Measurements from ENCODE around the gene FAAP100. TPM values are rescaled to one million over a fixed set of nuclear protein-coding genes. Genes with fewer than 3 reads are reported as not detected.

Gene FAAP100
- total and polyA plus RNA-seq, 2 donors (not counting 1 experiment from before 2014, with no cell fraction given) = 62.0 to 72.7 TPM

DNA sequence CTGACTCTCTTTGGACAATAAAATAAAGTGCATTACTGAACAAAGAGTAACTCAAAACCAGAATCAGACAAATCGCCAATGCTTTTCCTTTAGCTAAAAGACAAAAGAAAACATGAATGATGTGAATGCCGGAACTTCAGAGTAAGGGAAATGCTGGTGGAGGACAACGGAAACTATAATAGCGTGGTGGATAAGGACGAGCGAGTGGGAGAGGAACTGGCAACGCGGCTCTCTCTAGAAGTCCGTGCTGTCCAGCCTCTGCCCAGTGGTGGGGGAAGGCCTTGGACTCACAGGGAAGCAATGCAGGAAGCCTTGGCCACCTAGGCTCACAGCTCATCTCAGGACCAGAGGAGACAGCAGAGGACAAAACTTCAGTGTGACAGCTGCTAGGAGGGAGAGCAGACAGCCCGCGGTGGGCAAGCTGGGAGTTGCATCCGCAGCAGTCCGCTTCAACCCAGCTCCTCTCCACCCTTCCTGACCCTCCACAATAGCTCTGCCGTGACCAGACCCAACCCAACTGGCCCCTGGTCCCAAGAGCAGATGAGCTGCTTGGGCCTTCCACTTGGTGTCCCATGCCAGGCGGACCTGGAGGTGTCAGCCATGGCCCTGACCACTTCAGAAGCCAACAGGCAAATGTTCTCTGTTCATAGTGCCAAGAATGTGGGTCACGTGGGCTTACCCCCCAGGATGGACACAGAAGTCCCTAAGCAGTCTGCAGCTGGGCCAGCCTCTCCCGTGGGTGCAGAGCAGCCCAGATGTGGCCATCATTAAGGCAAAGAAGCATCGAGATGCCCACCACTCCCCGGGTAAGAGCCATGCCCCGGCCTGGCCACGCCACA, 5.3 kb upstream of the FAAP100 start:
- H3K79me2 ChIP-seq (ENCODE audit: control insufficient read depth, insufficient read depth, low read length) = peaks cover 26% of the 10 kb centered on the region
- no peak overlapping the region for H3K4me2 ChIP-seq (replicated peaks; ENCODE audit: low read depth, low read length, poor library complexity, severe bottlenecking)
- H2AFZ ChIP-seq (ENCODE audit: insufficient read depth, low read depth, low read length, poor library complexity, severe bottlenecking) = no peak overlapping the region
- H3K27ac ChIP-seq (ENCODE audit: low read length in 2 of 2) = no peak overlapping the region
- DNase-seq (no peak), ATAC-seq (ENCODE audit: low read depth) (no peak)
- H3K9me3 ChIP-seq (ENCODE audit: control extremely low read depth in 1 of 3, control insufficient read depth in 2 of 3, insufficient read depth in 1 of 3, low read length in 2 of 3) = no peaks in the 10 kb centered on the region
- ChIA-PET CTCF (interaction anchor here (1.6 to 1.8 kb wide), 2 partner anchors 20 to 39 kb away, joined by 4 to 5 read pairs; no protein-coding TSS in a partner anchor), POLR2A (interaction anchor here (0.6 to 1.4 kb wide), 2 partner anchors 41 to 297 kb away, joined by 3 to 6 read pairs; no protein-coding TSS in a partner anchor)
- H3K36me3 ChIP-seq (replicated peaks in 1 of 2; ENCODE audit: control extremely low read depth in 1 of 2, control insufficient read depth in 1 of 2, extremely low read depth in 1 of 2, insufficient read depth in 2 of 2, low read length in 1 of 2) = peaks cover 0 to 31% of the 10 kb centered on the region in 2 experiments
- peaks cover 37 to 49% of the 10 kb centered on the region in 2 donors for H3K4me1 ChIP-seq (ENCODE audit: control insufficient read depth in 2 of 2, insufficient read depth in 2 of 2, low read length in 2 of 2)
- Mint-ChIP-seq H3K9me3 (ENCODE audit: insufficient read depth) (no peaks in the 10 kb centered on the region), H3K4me1 (peaks cover 42% of the 10 kb centered on the region), H3K4me3 (peak overlapping the region; percentile 10), H3K27ac (no peak overlapping the region), H3K27me3 (no peaks in the 10 kb centered on the region)
- H3K4me3 ChIP-seq (ENCODE audit: control extremely low read depth in 1 of 5, extremely low read depth in 1 of 5, insufficient read depth in 1 of 5, low read depth in 2 of 5, low read length in 4 of 5) = no peak overlapping the region
- no peak overlapping the region for H3K9ac ChIP-seq (ENCODE audit: low read length)
- TF ChIP-seq, protein P1, sequence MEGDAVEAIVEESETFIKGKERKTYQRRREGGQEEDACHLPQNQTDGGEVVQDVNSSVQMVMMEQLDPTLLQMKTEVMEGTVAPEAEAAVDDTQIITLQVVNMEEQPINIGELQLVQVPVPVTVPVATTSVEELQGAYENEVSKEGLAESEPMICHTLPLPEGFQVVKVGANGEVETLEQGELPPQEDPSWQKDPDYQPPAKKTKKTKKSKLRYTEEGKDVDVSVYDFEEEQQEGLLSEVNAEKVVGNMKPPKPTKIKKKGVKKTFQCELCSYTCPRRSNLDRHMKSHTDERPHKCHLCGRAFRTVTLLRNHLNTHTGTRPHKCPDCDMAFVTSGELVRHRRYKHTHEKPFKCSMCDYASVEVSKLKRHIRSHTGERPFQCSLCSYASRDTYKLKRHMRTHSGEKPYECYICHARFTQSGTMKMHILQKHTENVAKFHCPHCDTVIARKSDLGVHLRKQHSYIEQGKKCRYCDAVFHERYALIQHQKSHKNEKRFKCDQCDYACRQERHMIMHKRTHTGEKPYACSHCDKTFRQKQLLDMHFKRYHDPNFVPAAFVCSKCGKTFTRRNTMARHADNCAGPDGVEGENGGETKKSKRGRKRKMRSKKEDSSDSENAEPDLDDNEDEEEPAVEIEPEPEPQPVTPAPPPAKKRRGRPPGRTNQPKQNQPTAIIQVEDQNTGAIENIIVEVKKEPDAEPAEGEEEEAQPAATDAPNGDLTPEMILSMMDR (IDR thresholded peaks at IDR 0.05) = no peak
- TF ChIP-seq EZH2 (IDR thresholded peaks at IDR 0.05; ENCODE audit: borderline replicate concordance, insufficient read depth, low read depth, low read length, poor library complexity, severe bottlenecking) = no peak
- intact Hi-C loops (cut with micrococcal nuclease) = no loop called here
- WGBS (ENCODE audit: insufficient coverage) = 94% methylated on average over 20 of the region's 21 CpGs
- peaks cover 4% of the 10 kb centered on the region for H4K20me1 ChIP-seq (ENCODE audit: control insufficient read depth, insufficient read depth, low read length, poor library complexity, severe bottlenecking)
- no peaks in the 10 kb centered on the region for H3K27me3 ChIP-seq (replicated peaks in 1 of 4; ENCODE audit: control extremely low read depth in 1 of 4, control insufficient read depth in 3 of 4, insufficient read depth in 4 of 4, low read length in 3 of 4)

DNA sequence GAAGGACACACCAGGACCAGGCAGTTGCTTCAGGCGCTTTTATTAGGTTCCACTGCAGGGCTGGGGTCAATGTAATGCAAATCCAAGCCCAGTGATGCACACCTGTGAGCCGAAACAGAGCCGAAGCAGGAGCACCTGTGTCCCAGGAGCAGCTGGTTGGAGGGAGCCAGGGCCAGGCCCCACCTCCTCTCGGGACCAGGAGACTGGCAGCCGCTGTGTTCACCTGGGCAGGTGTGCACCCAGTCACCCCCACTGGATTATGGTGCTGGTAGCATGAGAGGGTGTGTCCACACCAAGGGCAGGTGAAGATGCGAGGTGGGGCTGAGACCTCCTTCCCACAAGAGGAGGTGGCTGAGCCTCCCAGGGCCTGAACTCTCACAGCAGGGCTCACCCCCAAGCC, 4.7 kb upstream of the FAAP100 start:
- H3K9me3 ChIP-seq (ENCODE audit: control extremely low read depth in 1 of 3, control insufficient read depth in 2 of 3, insufficient read depth in 1 of 3, low read length in 2 of 3) = no peaks in the 10 kb centered on the region
- H3K9ac ChIP-seq (ENCODE audit: low read length) = no peak overlapping the region
- no peak overlapping the region for H3K4me3 Mint-ChIP-seq
- H3K4me3 ChIP-seq (ENCODE audit: control extremely low read depth in 1 of 5, extremely low read depth in 1 of 5, insufficient read depth in 1 of 5, low read depth in 2 of 5, low read length in 4 of 5) = no peak overlapping the region
- H3K27me3 ChIP-seq (replicated peaks in 1 of 4; ENCODE audit: control extremely low read depth in 1 of 4, control insufficient read depth in 3 of 4, insufficient read depth in 4 of 4, low read length in 3 of 4) = no peaks in the 10 kb centered on the region
- TF ChIP-seq EZH2 (IDR thresholded peaks at IDR 0.05; ENCODE audit: borderline replicate concordance, insufficient read depth, low read depth, low read length, poor library complexity, severe bottlenecking) = no peak
- TF ChIP-seq, protein P1 (IDR thresholded peaks at IDR 0.05) = no peak
- H3K27me3 Mint-ChIP-seq = no peaks in the 10 kb centered on the region
- CTCF ChIA-PET = interaction anchor here (1.6 to 1.8 kb wide), 2 partner anchors 19 to 38 kb away, joined by 4 to 5 read pairs; no protein-coding TSS in a partner anchor
- H3K27ac ChIP-seq (ENCODE audit: low read length in 2 of 2) = no peak overlapping the region
- ATAC-seq (ENCODE audit: low read depth) = no peak
- H3K4me1 ChIP-seq (ENCODE audit: control insufficient read depth in 2 of 2, insufficient read depth in 2 of 2, low read length in 2 of 2) = peaks cover 31 to 43% of the 10 kb centered on the region in 2 donors
- peaks cover 6% of the 10 kb centered on the region for H4K20me1 ChIP-seq (ENCODE audit: control insufficient read depth, insufficient read depth, low read length, poor library complexity, severe bottlenecking)
- no peak overlapping the region for H3K4me2 ChIP-seq (replicated peaks; ENCODE audit: low read depth, low read length, poor library complexity, severe bottlenecking)
- no peaks in the 10 kb centered on the region for H3K9me3 Mint-ChIP-seq (ENCODE audit: insufficient read depth)
- DNase-seq = no peak
- H3K27ac Mint-ChIP-seq = no peak overlapping the region
- no peak overlapping the region for H2AFZ ChIP-seq (ENCODE audit: insufficient read depth, low read depth, low read length, poor library complexity, severe bottlenecking)
- intact Hi-C loops (cut with micrococcal nuclease) = no loop called here
- H3K79me2 ChIP-seq (ENCODE audit: control insufficient read depth, insufficient read depth, low read length) = peaks cover 26% of the 10 kb centered on the region
- peaks cover 0 to 31% of the 10 kb centered on the region in 2 experiments for H3K36me3 ChIP-seq (replicated peaks in 1 of 2; ENCODE audit: control extremely low read depth in 1 of 2, control insufficient read depth in 1 of 2, extremely low read depth in 1 of 2, insufficient read depth in 2 of 2, low read length in 1 of 2)
- H3K4me1 Mint-ChIP-seq = peaks cover 38% of the 10 kb centered on the region
- WGBS (ENCODE audit: insufficient coverage) = 94% methylated on average over 5 of the region's 6 CpGs
- POLR2A ChIA-PET = interaction anchor here (0.6 to 1.4 kb wide), 2 partner anchors 41 to 298 kb away, joined by 3 to 6 read pairs; no protein-coding TSS in a partner anchor

Data from B cell (primary cell).